ENCODE results near the gene FGGY. TPM values are rescaled to one million over a fixed set of nuclear protein-coding genes. Genes with fewer than 3 reads are reported as not detected.

Gene FGGY
- total and polyA plus RNA-seq, 11 donors = 7.2 to 42.9 (median 32.0) TPM

- whole genome bisulfite sequencing, 4 donors = 87 to 92% (median 90%) methylated on average over 5 of the region's 5 CpGs
- Histone ChIP-seq H3K4me1 (no peaks in the 10 kb centered on the region), H3K9me3 (peaks cover 0 to 12% (median 8%) of the 10 kb centered on the region in 12 donors), H3K27me3 (no peaks in the 10 kb centered on the region), H3K36me3 (no peaks in the 10 kb centered on the region), H3K27ac (no peak overlapping the region), H3K4me3 (no peak overlapping the region)
- no peak for TF ChIP-seq POLR2A (IDR thresholded peaks at IDR 0.05)
- intact Hi-C loops (cut with DNase I) = no loop called here
- ATAC-seq (no peak), DNase-seq (no peak)
These were observed 13.1 kb downstream of the FGGY start for GRCh38 chr1:59309795-59310548.

- DNase-seq (no peak), ATAC-seq (no peak)
- H3K27ac ChIP-seq = no peak overlapping the region
- WGBS, 4 donors = 83 to 95% (median 93%) methylated on average over 5 of the region's 5 CpGs
- intact Hi-C loops (cut with DNase I) = no loop called here
- H3K27me3 ChIP-seq = no peaks in the 10 kb centered on the region
- no peak for TF ChIP-seq POLR2A (IDR thresholded peaks at IDR 0.05)
- TF ChIP-seq, protein P1, sequence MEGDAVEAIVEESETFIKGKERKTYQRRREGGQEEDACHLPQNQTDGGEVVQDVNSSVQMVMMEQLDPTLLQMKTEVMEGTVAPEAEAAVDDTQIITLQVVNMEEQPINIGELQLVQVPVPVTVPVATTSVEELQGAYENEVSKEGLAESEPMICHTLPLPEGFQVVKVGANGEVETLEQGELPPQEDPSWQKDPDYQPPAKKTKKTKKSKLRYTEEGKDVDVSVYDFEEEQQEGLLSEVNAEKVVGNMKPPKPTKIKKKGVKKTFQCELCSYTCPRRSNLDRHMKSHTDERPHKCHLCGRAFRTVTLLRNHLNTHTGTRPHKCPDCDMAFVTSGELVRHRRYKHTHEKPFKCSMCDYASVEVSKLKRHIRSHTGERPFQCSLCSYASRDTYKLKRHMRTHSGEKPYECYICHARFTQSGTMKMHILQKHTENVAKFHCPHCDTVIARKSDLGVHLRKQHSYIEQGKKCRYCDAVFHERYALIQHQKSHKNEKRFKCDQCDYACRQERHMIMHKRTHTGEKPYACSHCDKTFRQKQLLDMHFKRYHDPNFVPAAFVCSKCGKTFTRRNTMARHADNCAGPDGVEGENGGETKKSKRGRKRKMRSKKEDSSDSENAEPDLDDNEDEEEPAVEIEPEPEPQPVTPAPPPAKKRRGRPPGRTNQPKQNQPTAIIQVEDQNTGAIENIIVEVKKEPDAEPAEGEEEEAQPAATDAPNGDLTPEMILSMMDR (IDR thresholded peaks at IDR 0.05) = no peak
- H3K4me3 ChIP-seq = no peak overlapping the region
- H3K9me3 ChIP-seq = peaks cover 0 to 5% (median under 1%) of the 10 kb centered on the region in 12 donors
- peaks cover 0 to 5% (median 0%) of the 10 kb centered on the region in 12 donors for H3K4me1 ChIP-seq
- no peaks in the 10 kb centered on the region for H3K36me3 ChIP-seq
These were observed 13.8 kb downstream of the FGGY start for GRCh38 chr1:59310549-59311250.

GRCh38 chr1:59314776-59315528, 18.1 kb downstream of the FGGY start:
- TF ChIP-seq, protein P1 (IDR thresholded peaks at IDR 0.05) = no peak
- no peak for TF ChIP-seq POLR2A (IDR thresholded peaks at IDR 0.05)
- 88 to 100% (median 98%) methylated on average over 2 of the region's 2 CpGs for WGBS, 4 donors
- intact Hi-C loops (cut with DNase I) = no loop called here
- Histone ChIP-seq H3K4me3 (no peak overlapping the region), H3K27me3 (no peaks in the 10 kb centered on the region), H3K36me3 (no peaks in the 10 kb centered on the region), H3K27ac (no peak overlapping the region), H3K9me3 (no peaks in the 10 kb centered on the region), H3K4me1 (peaks cover 0 to 31% (median 0%) of the 10 kb centered on the region in 12 donors)
- no peak for DNase-seq
- no peak for ATAC-seq

- TF ChIP-seq, protein P1 (IDR thresholded peaks at IDR 0.05) = no peak
- no peak for TF ChIP-seq POLR2A (IDR thresholded peaks at IDR 0.05)
- Histone ChIP-seq H3K9me3 (no peaks in the 10 kb centered on the region), H3K4me3 (no peak overlapping the region), H3K36me3 (no peaks in the 10 kb centered on the region), H3K27me3 (no peaks in the 10 kb centered on the region), H3K27ac (peak overlapping the region in 6 of 12 donors; percentile 2 to 66 (median 36)), H3K4me1 (peaks cover 0 to 31% (median 0%) of the 10 kb centered on the region in 12 donors)
- ATAC-seq = no peak
- intact Hi-C loops (cut with DNase I) = no loop called here
- WGBS, 4 donors = 88 to 89% (median 88%) methylated on average over 7 of the region's 7 CpGs
- DNase-seq = no peak
These were observed 18.9 kb downstream of the FGGY start for GRCh38 chr1:59315529-59316463.
